ENCODE data around the gene PFN3. TPM values are rescaled to one million over a fixed set of nuclear protein-coding genes. Genes with fewer than 3 reads are reported as not detected.
A peak's percentile ranks its signal among the peaks of the same experiment; 100 is the strongest.
"Not testable (repeated sequence)": the region's sequence is repeated elsewhere in the genome, so short reads cannot be mapped to it uniquely, and the experiment has no call there.

The PFN3 gene
- total RNA-seq, 1 donor from 2014 or later: not detected

GRCh38 chr5:177427211-177427822, 26.9 kb upstream of the PFN3 start:
- no peak for DNase-seq (ENCODE audit: low spot score)
- intact Hi-C loops (cut with DNase I): loop anchor here (2.0 kb wide), 1 partner anchor 29 kb away; no protein-coding TSS in a partner anchor

- intact Hi-C loops (cut with DNase I): loop anchor here (2.0 kb wide), 1 partner anchor 30 kb away; no protein-coding TSS in a partner anchor
Measured at GRCh38 chr5:177426566-177427210, 26.2 kb upstream of the PFN3 start, which contains the start of gene GRK6. Gene GRK6, plus strand, starts transcription at chr5:177426676. Its CDS starts 170 bp downstream, at chr5:177426846.

GRCh38 chr5:177425801-177426565, 25.5 kb upstream of the PFN3 start:
- intact Hi-C loops (cut with DNase I): loop anchor here (2.0 kb wide), 1 partner anchor 31 kb away; no protein-coding TSS in a partner anchor
- DNase-seq (ENCODE audit: low spot score): peak; percentile 100

More at GRCh38 chr5:177426566-177427210, 26.2 kb upstream of the PFN3 start, which contains the start of gene GRK6:
- peak; percentile 80 for DNase-seq (ENCODE audit: low spot score)

- no peak for DNase-seq (ENCODE audit: low spot score)
- intact Hi-C loops (cut with DNase I): no loop called here
Measured at GRCh38 chr5:177425196-177425800, 24.8 kb upstream of the PFN3 start.

GRCh38 chr5:177423671-177424070, 23.2 kb upstream of the PFN3 start:
- no peak for DNase-seq (ENCODE audit: low spot score)
- intact Hi-C loops (cut with DNase I): no loop called here

GRCh38 chr5:177421062-177421798, 20.8 kb upstream of the PFN3 start:
- intact Hi-C loops (cut with DNase I): no loop called here
- DNase-seq (ENCODE audit: low spot score): no peak

GRCh38 chr5:177420472-177420871, 20.0 kb upstream of the PFN3 start:
- DNase-seq (ENCODE audit: low spot score); intact Hi-C loops (cut with DNase I): not testable (repeated sequence)

- intact Hi-C loops (cut with DNase I): no loop called here
Measured at GRCh38 chr5:177419046-177419445, 18.6 kb upstream of the PFN3 start.

GRCh38 chr5:177417081-177417480, 16.6 kb upstream of the PFN3 start:
- intact Hi-C loops (cut with DNase I); DNase-seq (ENCODE audit: low spot score): not testable (repeated sequence)

More at GRCh38 chr5:177419046-177419445, 18.6 kb upstream of the PFN3 start:
- DNase-seq (ENCODE audit: low spot score): no peak

GRCh38 chr5:177414481-177414880, 14.0 kb upstream of the PFN3 start:
- no peak for DNase-seq (ENCODE audit: low spot score)
- intact Hi-C loops (cut with DNase I): no loop called here

- intact Hi-C loops (cut with DNase I): no loop called here
- DNase-seq (ENCODE audit: low spot score): no peak
Measured at GRCh38 chr5:177412603-177413233, 12.3 kb upstream of the PFN3 start.

- intact Hi-C loops (cut with DNase I): no loop called here
- no peak for DNase-seq (ENCODE audit: low spot score)
Measured at GRCh38 chr5:177410575-177410974, 10.1 kb upstream of the PFN3 start.

GRCh38 chr5:177409043-177409801, 8.8 kb upstream of the PFN3 start, which contains the start of gene F12:
Gene F12, minus strand, starts transcription at chr5:177409564. Its CDS starts 37 bp downstream, at chr5:177409527.
- intact Hi-C loops (cut with DNase I): no loop called here
- no peak for DNase-seq (ENCODE audit: low spot score)

- intact Hi-C loops (cut with DNase I): no loop called here
Measured at GRCh38 chr5:177405805-177406204, 5.3 kb upstream of the PFN3 start.

GRCh38 chr5:177405312-177405711, 4.9 kb upstream of the PFN3 start:
- DNase-seq (ENCODE audit: low spot score): no peak
- intact Hi-C loops (cut with DNase I): no loop called here

More at GRCh38 chr5:177405805-177406204, 5.3 kb upstream of the PFN3 start:
- DNase-seq (ENCODE audit: low spot score): peak; percentile 85

GRCh38 chr5:177404641-177405179, 4.2 kb upstream of the PFN3 start:
- no peak for DNase-seq (ENCODE audit: low spot score)
- intact Hi-C loops (cut with DNase I): loop anchor here (1.0 kb wide), 1 partner anchor 50 kb away; no protein-coding TSS in a partner anchor
